ENCODE measurements around the gene ITGA2.
A peak's percentile ranks its signal among the peaks of the same experiment; 100 is the strongest.

Gene ITGA2

GRCh38 chr5:53066088-53066487, 76.9 kb downstream of the ITGA2 start:
- DNase-seq = no peak

- DNase-seq = no peak
Measured at GRCh38 chr5:53067641-53068040, 78.5 kb downstream of the ITGA2 start.

GRCh38 chr5:53068291-53068836, 79.2 kb downstream of the ITGA2 start:
- no peak for DNase-seq

- DNase-seq = no peak
Measured at GRCh38 chr5:53069626-53070025, 80.5 kb downstream of the ITGA2 start.

- DNase-seq = no peak
Measured at GRCh38 chr5:53071298-53071697, 82.1 kb downstream of the ITGA2 start.

- no peak for DNase-seq
Measured at GRCh38 chr5:53071738-53072137, 82.6 kb downstream of the ITGA2 start.

DNA sequence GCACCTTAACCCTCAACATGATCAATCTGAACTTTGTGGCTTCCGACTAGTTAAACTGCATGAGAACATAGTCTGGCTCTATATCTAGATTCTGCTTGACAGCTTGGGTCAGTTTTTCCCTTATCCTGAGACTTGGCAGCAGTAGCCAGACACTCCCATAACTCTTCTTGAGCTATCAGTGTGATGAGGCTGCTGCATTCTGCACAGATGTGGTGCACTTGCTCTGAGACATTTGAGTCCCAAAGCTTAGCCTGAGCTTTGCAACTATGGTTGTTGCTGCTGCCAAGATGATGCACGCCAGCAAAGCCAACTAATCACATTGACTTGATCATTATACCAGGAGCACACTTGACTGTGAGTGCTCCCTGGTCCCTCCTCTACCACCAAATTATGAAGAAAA, 84.2 kb downstream of the ITGA2 start:
- no peak for DNase-seq

GRCh38 chr5:53076014-53076583, 86.9 kb downstream of the ITGA2 start:
- DNase-seq = no peak

- DNase-seq = no peak
Measured at GRCh38 chr5:53080271-53080670, 91.1 kb downstream of the ITGA2 start.

DNA sequence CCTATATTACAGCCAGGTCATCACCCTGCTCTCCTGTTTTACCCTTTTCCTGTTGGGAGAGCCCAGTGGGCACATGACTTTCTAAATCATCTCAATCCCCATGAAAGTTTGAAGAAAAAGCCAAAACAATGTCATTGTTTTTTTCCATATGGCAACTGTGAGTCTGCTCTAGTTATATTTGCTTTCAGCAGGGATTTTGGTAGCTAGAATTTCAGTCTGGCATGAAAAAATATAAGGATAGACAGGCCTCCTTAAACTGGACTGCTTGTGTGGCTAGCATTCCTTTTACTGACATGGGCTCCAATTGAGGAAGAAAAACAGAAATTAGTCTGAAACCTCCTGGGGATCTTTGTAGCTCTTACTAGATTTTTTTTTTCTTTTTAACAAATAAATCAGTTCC, 94.8 kb downstream of the ITGA2 start:
- DNase-seq = no peak

- DNase-seq = no peak
Measured at GRCh38 chr5:53084546-53085255, 95.5 kb downstream of the ITGA2 start.

DNA sequence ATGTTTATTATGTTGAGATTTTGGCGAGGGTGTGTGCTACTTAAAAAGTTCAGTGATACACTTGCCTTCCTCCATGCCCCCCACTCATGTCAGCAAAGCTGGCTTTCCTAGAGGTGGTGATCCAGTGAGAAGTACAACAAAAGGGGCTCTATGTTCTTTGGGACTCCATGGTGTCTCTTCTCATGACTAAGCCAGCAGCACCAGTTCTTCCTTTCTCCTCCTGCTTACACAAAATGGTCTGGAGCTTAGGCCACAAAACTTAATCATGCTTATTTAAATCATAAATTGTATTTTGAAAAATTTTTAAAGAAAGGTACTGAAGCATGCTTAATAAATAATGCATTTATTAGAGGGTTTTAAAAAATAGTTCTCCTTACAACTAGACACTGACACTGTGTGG, 98.0 kb downstream of the ITGA2 start:
- no peak for DNase-seq

DNA sequence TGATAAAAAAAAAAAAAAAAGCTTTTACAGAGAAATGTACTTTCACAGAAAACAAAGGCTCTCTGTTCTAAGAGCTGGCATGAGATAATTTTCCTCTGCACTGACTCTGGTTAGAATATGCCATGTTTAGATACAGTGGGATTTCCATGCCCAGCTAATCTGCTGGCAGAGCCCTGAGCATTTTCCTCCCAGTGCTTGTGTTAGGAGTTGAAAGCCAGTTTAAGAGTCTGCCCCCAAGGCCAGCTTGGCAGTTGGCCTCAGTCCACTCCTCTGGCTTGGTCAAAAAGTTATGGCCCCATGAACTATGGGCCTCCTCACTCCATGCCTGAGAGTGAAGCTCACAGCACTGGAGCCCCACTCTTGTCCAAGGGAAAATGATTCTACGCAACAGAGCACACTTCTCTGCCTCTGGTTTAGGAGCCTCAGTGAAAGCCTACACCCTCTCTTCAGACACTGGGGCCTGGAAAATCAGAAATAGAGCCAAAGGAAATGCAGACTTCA, 98.5 kb downstream of the ITGA2 start:
- no peak for DNase-seq

DNA sequence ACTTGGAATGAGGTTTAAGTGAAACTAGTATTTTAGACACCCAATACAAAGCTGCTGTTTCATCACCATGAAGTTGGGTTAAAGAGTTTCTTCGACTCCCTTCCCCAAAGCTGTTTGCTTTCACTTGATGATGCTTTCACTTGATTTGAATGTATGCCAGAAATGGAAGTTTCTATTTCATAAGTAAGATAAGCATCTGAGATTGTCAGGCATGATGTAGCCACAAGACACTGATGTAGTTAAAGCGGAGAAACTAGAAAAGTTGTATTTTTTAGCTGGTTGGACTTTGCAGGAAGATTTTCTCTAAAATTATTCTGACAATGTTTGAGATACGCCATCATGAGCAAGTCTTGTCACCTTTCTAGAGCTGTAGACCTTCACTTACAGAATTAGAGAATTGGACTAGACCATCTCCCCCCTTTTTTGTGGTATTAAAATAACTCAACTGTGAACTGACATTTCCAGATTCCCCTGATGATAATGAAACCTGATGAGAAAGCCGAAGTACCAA, 100.4 kb downstream of the ITGA2 start:
- no peak for DNase-seq

GRCh38 chr5:53090229-53090628, 101.1 kb downstream of the ITGA2 start:
- no peak for DNase-seq

DNA sequence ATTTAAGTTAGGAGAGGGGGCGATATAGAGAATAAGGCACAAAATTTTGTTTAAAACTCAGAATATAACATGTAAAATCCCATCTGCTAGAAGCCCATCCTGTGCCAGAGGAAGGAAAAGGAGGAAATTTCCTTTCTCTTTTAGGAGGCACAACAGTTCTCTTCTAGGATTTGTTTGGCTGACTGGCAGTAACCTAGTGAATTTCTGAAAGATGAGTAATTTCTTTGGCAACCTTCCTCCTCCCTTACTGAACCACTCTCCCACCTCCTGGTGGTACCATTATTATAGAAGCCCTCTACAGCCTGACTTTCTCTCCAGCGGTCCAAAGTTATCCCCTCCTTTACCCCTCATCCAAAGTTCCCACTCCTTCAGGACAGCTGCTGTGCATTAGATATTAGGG, 102.1 kb downstream of the ITGA2 start:
- DNase-seq = no peak

DNA sequence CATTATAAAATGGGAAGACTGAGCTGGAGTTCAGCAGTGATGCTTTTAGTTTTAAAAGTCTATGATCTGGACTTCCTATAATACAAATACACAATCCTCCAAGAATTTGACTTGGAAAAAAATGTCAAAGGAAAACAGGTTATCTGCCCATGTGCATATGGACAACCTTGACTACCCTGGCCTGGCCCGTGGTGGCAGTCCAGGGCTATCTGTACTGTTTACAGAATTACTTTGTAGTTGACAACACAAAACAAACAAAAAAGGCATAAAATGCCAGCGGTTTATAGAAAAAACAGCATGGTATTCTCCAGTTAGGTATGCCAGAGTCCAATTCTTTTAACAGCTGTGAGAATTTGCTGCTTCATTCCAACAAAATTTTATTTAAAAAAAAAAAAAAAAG, 103.1 kb downstream of the ITGA2 start:
- no peak for DNase-seq

GRCh38 chr5:53095217-53095616, 106.1 kb downstream of the ITGA2 start:
- DNase-seq = no peak

DNA sequence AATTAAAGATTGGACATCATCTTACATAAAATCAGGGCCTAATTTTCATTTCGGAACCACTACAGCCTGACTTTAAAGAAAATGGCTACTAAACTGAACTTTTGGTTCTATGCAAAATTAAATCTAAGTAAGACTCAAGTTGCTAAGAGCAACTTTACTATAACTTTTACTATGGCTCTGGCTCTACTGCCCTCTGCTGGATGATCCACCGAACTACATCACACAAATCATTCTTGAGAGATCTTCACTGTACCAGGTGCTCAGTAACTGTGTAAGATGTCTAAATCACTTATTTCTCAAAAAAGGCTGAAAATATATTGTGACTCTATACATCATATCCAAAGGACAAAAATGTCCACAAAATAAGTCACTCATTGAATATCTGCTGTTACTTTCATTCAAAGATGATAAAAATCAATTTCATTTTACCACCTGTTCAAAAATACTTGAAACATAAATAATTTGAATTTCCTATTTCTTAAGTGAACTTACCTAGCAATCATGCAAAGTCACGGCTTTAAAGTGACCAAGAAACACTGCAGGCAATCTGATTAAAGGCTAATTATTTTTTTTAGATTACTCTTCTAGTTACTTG, 106.9 kb downstream of the ITGA2 start:
- DNase-seq = peak; percentile 71

DNA sequence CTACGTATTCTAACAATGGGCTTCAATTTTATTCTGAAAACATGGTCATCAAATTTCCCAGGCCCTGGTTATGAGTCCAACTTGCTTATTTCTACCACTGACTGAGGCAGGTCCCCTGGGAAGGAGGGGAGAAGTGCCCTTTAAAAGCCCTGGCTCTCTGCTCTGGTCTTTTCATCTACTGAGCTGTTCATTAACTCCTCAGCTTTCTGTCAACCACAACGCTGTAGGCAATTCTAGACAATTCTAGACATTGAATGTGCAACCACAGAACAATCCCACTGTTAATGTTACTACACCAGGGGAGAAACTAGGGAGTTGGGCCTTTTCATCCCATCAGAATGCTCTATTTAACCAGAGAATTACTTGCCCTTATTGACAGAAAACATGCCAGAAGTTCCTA, 110.4 kb downstream of the ITGA2 start:
- DNase-seq = no peak

DNA sequence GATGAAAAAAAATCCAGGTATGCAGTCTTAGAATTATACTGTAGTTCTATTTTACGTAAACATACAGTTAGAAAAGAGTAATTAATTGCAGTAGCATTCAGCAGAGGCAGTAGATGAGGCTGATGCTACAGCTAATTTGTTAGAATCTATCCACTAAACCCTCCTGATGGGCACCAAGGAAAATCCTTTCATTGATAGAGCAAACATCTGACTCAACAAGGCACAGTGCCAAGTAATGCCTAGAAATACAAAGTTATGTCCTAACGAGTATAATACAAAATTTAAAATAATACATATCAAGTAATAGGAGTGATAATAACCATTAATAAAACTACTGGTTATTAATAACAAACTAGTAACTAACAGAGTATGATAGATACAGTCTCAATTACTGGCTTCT, 111.5 kb downstream of the ITGA2 start:
- DNase-seq = no peak

DNA sequence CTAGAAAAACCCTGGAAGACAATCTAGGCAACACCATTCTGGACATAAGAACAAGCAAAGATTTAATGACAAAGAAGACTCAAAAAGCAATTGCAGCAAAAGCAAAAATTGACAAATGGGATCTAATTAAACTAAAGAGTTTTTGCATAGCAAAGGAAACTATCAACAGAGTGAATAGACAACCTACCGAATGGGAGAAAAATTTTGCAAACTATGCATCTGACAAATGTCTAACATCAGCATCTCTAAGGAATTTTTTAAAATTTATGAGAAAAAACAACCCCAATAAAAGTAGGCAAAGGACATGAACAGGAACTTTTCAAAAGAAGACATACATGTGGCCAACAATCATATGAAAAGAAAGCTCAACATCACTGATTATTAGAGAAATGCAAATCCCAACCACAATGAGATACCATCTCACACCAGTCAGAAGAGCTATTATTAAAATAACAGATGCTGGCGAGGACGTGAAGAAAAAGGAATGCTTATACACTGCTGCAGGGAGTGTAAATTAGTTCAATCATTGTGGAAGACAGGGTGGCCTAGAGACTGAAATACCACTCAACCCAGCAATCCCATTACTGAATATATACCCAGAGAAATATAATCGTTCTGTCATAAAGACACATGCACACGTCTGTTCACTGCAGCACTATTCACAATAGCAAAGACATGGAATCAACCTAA, 116.6 kb downstream of the ITGA2 start:
- no peak for DNase-seq

DNA sequence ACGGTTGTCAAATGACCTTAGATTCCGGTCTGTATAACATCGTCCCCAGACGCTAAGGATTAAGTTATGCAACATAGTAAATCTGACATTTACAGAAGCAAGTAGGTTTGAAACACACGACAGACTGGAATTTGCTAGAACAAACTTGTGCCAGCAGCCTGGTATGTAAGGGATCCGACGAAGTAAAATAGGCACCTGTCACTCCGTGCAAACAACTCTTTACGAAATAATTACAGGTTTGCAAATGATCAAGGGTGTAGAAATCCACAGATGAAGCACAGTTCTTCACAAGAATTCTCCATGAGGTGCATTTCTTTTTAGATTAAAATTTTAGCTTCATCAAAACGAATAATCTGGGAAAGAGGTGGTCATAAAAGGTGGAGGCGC, 119.9 kb downstream of the ITGA2 start:
- no peak for DNase-seq

All from NCI-H2029 treated with DMSO at 0.1 percent for 48 hours (cell line).